ENCODE data around the gene UBE2D2. TPM values are rescaled to one million over a fixed set of nuclear protein-coding genes. Genes with fewer than 3 reads are reported as not detected.

UBE2D2 gene
- total and polyA plus RNA-seq, 10 of the 15 experiments (the other 5 are each of a cell fraction or from before 2014, with no cell fraction given): 58.6 to 245 (median 128) TPM

- peak; percentile 71 for FAIRE-seq
- Histone ChIP-seq H3K79me2 (ENCODE audit: control insufficient read depth, insufficient read depth, low read length) (peaks cover 95% of the 10 kb centered on the region), H4K20me1 (ENCODE audit: control insufficient read depth, insufficient read depth) (0 out of 2 replicates have a peak, but pooled peaks cover 4% of the 10 kb centered on the region), H3K9me3 (replicated peaks; ENCODE audit: control insufficient read depth, insufficient read depth, low read length) (no peaks in the 10 kb centered on the region), H3K9ac (ENCODE audit: control insufficient read depth, insufficient read depth, low read length) (peak overlapping the region; percentile 72), H3K4me3 (peak overlapping the region; percentile 66; the same call in 1 of the 2 replicates), H3K27me3 (replicated peaks in 1 of 2; ENCODE audit: control insufficient read depth in 2 of 2, insufficient read depth in 2 of 2, low read length in 1 of 2) (no peaks in the 10 kb centered on the region), H3K27ac (ENCODE audit: control insufficient read depth, insufficient read depth) (peak overlapping the region; percentile 91), H3K4me2 (ENCODE audit: control insufficient read depth, insufficient read depth) (peak overlapping the region; percentile 98), H3K4me1 (ENCODE audit: control insufficient read depth, insufficient read depth, low read length) (peaks cover 76% of the 10 kb centered on the region), H3K36me3 (ENCODE audit: control insufficient read depth in 2 of 2, insufficient read depth in 2 of 2, low read length in 1 of 2) (no peaks in the 10 kb centered on the region; a peak in 2 of 4 replicates), H2AFZ (ENCODE audit: control insufficient read depth, low read depth, low read length) (no peak overlapping the region)
- peak; percentile 1; the same call in 1 of the 3 replicates for ATAC-seq
- ChIA-PET POLR2A (interaction anchor here (0.6 to 6.8 kb wide), 12 partner anchors 9 to 129 kb away, joined by 3 to 127 read pairs (median 5); no protein-coding TSS in a partner anchor), SMC1A (ENCODE audit: uncharacterized antibody, unreplicated experiment) (interaction anchor here (1.1 to 9.6 kb wide), 8 partner anchors 11 to 109 kb away, joined by 3 to 175 read pairs (median 4); no protein-coding TSS in a partner anchor), RAD21 (ENCODE audit: unreplicated experiment) (interaction anchor here (0.8 to 10.9 kb wide), 10 partner anchors 13 to 124 kb away, joined by 3 to 265 read pairs (median 4); no protein-coding TSS in a partner anchor), CTCF (interaction anchor here (0.9 to 9.3 kb wide), 9 partner anchors 11 to 236 kb away, joined by 3 to 201 read pairs (median 6); no protein-coding TSS in a partner anchor)
- in situ Hi-C loops (cut with MboI) (no loop called here), intact Hi-C loops (cut with micrococcal nuclease; ENCODE audit: unreplicated experiment) (loop anchor here (5.0 kb wide), 2 partner anchors 38 to 93 kb away; no protein-coding TSS in a partner anchor)
- DNase-seq (ENCODE audit: low read depth, low spot score): no peak
- WGBS (ENCODE audit: insufficient coverage, insufficient replicate concordance, low lambda C conversion rate, missing lambda C conversion rate): 15% methylated on average over 3 of the region's 3 CpGs
- TF ChIP-seq TBL1XR1 (IDR thresholded peaks at IDR 0.05; ENCODE audit: low read depth, low read length): no peak
- TF ChIP-seq ZNF24 (IDR thresholded peaks at IDR 0.05): peak; percentile 33; the same call in 1 of the 2 replicates
- no peak for TF ChIP-seq FOXK2 (IDR thresholded peaks at IDR 0.05)
- TF ChIP-seq NRF1 (conservative IDR thresholded peaks at IDR 0.05; ENCODE audit: low read depth, low read length): no peak
- 0 out of 2 replicates have a peak, but pooled peaks have one; percentile 18 for TF ChIP-seq STAT1 (conservative IDR thresholded peaks at IDR 0.05)
- TF ChIP-seq ZNF217 (IDR thresholded peaks at IDR 0.05): peak; percentile 60; the same call in 1 of the 2 replicates
- no peak for TF ChIP-seq RUNX3 (IDR thresholded peaks at IDR 0.05; ENCODE audit: low read length)
- TF ChIP-seq HDAC2 (IDR thresholded peaks at IDR 0.05): no peak
- TF ChIP-seq POLR2A (IDR thresholded peaks at IDR 0.05; ENCODE audit: low read depth, low read length): 0 out of 2 replicates have a peak, but pooled peaks have one; percentile 25
- TF ChIP-seq RAD51 (IDR thresholded peaks at IDR 0.05): 0 out of 2 replicates have a peak, but pooled peaks have one; percentile 30
- TF ChIP-seq MXI1 (IDR thresholded peaks at IDR 0.05; ENCODE audit: low read depth, low read length): 0 out of 2 replicates have a peak, but pooled peaks have one; percentile 45
- no peak for TF ChIP-seq HCFC1 (IDR thresholded peaks at IDR 0.05; ENCODE audit: low read length)
- TF ChIP-seq RELB (IDR thresholded peaks at IDR 0.05; ENCODE audit: low read depth): no peak
- TF ChIP-seq SPI1 (IDR thresholded peaks at IDR 0.05; ENCODE audit: borderline replicate concordance, insufficient read depth, low read depth, low read length): peak; percentile 36; the same call in 1 of the 2 replicates
- BruUV-seq (replicated peaks): no TSS peak
Observed at GRCh38 chr5:139654464-139654863, 93.3 kb downstream of the UBE2D2 start.
